K562 (cell line): ENCODE data around the gene SKIL. TPM values are rescaled to one million over a fixed set of nuclear protein-coding genes. Genes with fewer than 3 reads are reported as not detected.

Source experiments
- E2F5 ChIP-seq: sonication (generic); formaldehyde crosslinking; IDR thresholded peaks from 2 replicates; pipeline ENCODE4 v1.8.0; 2022; ENCODE audit warnings: mild to moderate bottlenecking, missing genetic modification reagents
- E4F1 ChIP-seq: fragments of 250-450 bp; sonication (Bioruptor Pico); IDR thresholded peaks from 2 replicates; pipeline ENCODE4 v1.5.0; 2021; ENCODE audit warnings: mild to moderate bottlenecking, borderline replicate concordance
- HCFC1 ChIP-seq: IDR thresholded peaks from 2 replicates; pipeline ENCODE4 v1.6.1; 2012; ENCODE audit warnings: low read depth, low read length, improper control_type of control experiment
- HEY1 ChIP-seq: fragments of 250-450 bp; sonication (Bioruptor Pico); IDR thresholded peaks from 2 replicates; pipeline ENCODE4 v1.5.0; 2020; ENCODE audit warnings: mild to moderate bottlenecking, moderate library complexity, borderline replicate concordance
- HMGXB4 ChIP-seq: sonication (generic); formaldehyde crosslinking; IDR thresholded peaks from 2 replicates; pipeline ENCODE4 v1.8.1; 2023; ENCODE audit warnings: mild to moderate bottlenecking, missing genetic modification reagents
- HOMEZ ChIP-seq: fragments of 250-450 bp; sonication (Bioruptor Pico); IDR thresholded peaks from 2 replicates; pipeline ENCODE4 v1.4.0; 2020; ENCODE audit warnings: mild to moderate bottlenecking, moderate library complexity
- HSF4 ChIP-seq: fragments of 250-450 bp; sonication (Bioruptor Pico); IDR thresholded peaks from 2 replicates; pipeline ENCODE4 v2.1.2; 2022; ENCODE audit warnings: mild to moderate bottlenecking, moderate library complexity, borderline replicate concordance
- RHOXF2B ChIP-seq: fragments of 250-450 bp; sonication (Bioruptor Pico); conservative IDR thresholded peaks from 2 replicates; pipeline ENCODE4 v1.5.1; 2021
- STAT6 ChIP-seq: sonication (generic); formaldehyde crosslinking; IDR thresholded peaks from 2 replicates; pipeline ENCODE4 v1.8.1; 2023; ENCODE audit warnings: mild to moderate bottlenecking, missing genetic modification reagents
- TFAM ChIP-seq: fragments of 250-450 bp; sonication (Bioruptor Pico); conservative IDR thresholded peaks from 2 replicates; pipeline ENCODE4 v1.5.0; 2021; ENCODE audit warnings: mild to moderate bottlenecking, moderate library complexity
- USF1 ChIP-seq: sonication (generic); formaldehyde crosslinking; IDR thresholded peaks from 2 replicates; pipeline ENCODE4 v1.9.0; 2022; ENCODE audit warnings: mild to moderate bottlenecking, missing genetic modification reagents
- ZNF134 ChIP-seq: fragments of 250-450 bp; sonication (Bioruptor Pico); conservative IDR thresholded peaks from 2 replicates; pipeline ENCODE4 v1.4.0; 2020
- ZNF165 ChIP-seq: fragments of 250-450 bp; sonication (Bioruptor Pico); IDR thresholded peaks from 2 replicates; pipeline ENCODE4 v1.4.0; 2020; ENCODE audit warnings: borderline replicate concordance
- ZNF212 ChIP-seq: fragments of 450-650 bp; formaldehyde crosslinking; IDR thresholded peaks from 2 replicates; pipeline ENCODE4 v1.4.0; 2020; ENCODE audit warnings: mild to moderate bottlenecking
- ZNF384 ChIP-seq: IDR thresholded peaks from 2 replicates; pipeline ENCODE4 v1.6.1; 2012; ENCODE audit warnings: low read depth, low read length, improper control_type of control experiment
- ZNF766 ChIP-seq: fragments of 200-800 bp; sonication (Bioruptor generic); conservative IDR thresholded peaks from 2 replicates; pipeline ENCODE4 v1.6.1; 2016; ENCODE audit warnings: missing genetic modification characterization, missing compliant biosample characterization
- ZSCAN32 ChIP-seq: fragments of 450-650 bp; formaldehyde crosslinking; IDR thresholded peaks from 2 replicates; pipeline ENCODE4 v1.4.0; 2020; ENCODE audit warnings: mild to moderate bottlenecking, moderate library complexity
- polyA plus RNA-seq, 8 experiments: library from polyadenylated mRNA; depleted of rRNA in 4 of 8; stranded (reverse) in 5 of 8; unstranded in 3 of 8; fragments of >200 nt; fragmentation: Nextera tagmentation in 2 of 8; fragmentation: Illumina TruSeq in 1 of 8; extraction: Ambion mirVana in 2 of 8; extraction: Trizol in 1 of 8; gene quantifications; 2 replicates each; pipeline versions ENCODE4 v1.2.1 to v1.2.3, GENCODE V29; 2011 to 2014; ENCODE audit warnings: inconsistent platforms in 1 of 8, missing spikeins in 1 of 8
- total RNA-seq, 7 experiments: library from RNA; depleted of rRNA in 6 of 7; stranded (reverse); fragments of >200 nt in 6 of 7; fragmentation: Illumina TruSeq in 2 of 7; extraction: Trizol in 2 of 7; gene quantifications; 2 replicates each; pipeline versions ENCODE4 v1.2.1 to v1.2.3, GENCODE V29; 2011 to 2021; ENCODE audit warnings: low replicate concordance in 1 of 7

The SKIL gene
- total and polyA plus RNA-seq, 9 of the 15 experiments (the other 6 are each of a cell fraction or from before 2014, with no cell fraction given), result 4.3 to 19.1 (median 9.7) TPM

- no peak for TF ChIP-seq RHOXF2B (CRISPR knock-in tag)
- TF ChIP-seq ZNF165 (CRISPR knock-in tag), result no peak
- no peak for TF ChIP-seq TFAM (CRISPR knock-in tag)
- TF ChIP-seq HEY1 (CRISPR knock-in tag), result no peak
- TF ChIP-seq HSF4 (CRISPR knock-in tag), result no peak
- no peak for TF ChIP-seq ZNF134
- no peak for TF ChIP-seq USF1
- no peak for TF ChIP-seq ZNF212
- no peak for TF ChIP-seq HOMEZ (CRISPR knock-in tag)
- no peak for TF ChIP-seq HCFC1
- TF ChIP-seq STAT6 (CRISPR knock-in tag), result no peak
- peak; percentile 98 for TF ChIP-seq ZNF766 (CRISPR knock-in tag)
- no peak for TF ChIP-seq ZNF384
- TF ChIP-seq E2F5 (CRISPR knock-in tag), result no peak
- TF ChIP-seq ZSCAN32, result no peak
- TF ChIP-seq HMGXB4, result no peak
- TF ChIP-seq E4F1 (CRISPR knock-in tag), result no peak
Measured at GRCh38 chr3:170357176-170358041, at the start of gene SKIL (continued).
